C4-2B (cell line): ENCODE data around the gene SETDB1.
A peak's percentile ranks its signal among the peaks of the same experiment; 100 is the strongest.

Experiments
- H3K27ac ChIP-seq: fragments of 450-650 bp; 2 replicates; pipeline ENCODE4 v1.5.1; 2017
- ZFX ChIP-seq: fragments of 450-650 bp; IDR thresholded peaks from 2 replicates; pipeline ENCODE4 v1.6.1; 2017
- TF ChIP-seq, protein P1 (sequence below): fragments of 450-650 bp; conservative IDR thresholded peaks from 2 replicates; pipeline ENCODE4 v1.5.1; 2017; ENCODE audit warnings: mild to moderate bottlenecking

The SETDB1 gene

DNA sequence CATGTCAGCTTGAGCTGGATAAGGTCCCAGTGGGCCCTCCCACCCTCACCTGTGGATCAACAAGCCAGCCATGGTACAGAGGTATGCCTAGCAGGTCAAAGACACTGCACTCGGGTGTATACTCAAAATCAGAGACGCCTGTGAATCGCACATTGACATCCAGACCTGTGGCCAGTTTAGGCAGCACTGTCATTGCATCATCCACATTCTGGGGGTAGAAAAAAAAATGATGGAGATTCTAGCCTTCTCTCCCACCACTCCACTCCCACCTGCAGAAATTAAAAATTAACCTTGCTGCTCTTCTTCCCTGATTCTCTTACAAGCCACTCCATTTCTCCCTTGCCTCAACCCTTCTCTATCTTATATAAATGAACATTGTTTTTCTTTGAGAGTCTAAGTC is 74.2 kb downstream of the SETDB1 start:
- no peak for TF ChIP-seq ZFX
- TF ChIP-seq, protein P1, sequence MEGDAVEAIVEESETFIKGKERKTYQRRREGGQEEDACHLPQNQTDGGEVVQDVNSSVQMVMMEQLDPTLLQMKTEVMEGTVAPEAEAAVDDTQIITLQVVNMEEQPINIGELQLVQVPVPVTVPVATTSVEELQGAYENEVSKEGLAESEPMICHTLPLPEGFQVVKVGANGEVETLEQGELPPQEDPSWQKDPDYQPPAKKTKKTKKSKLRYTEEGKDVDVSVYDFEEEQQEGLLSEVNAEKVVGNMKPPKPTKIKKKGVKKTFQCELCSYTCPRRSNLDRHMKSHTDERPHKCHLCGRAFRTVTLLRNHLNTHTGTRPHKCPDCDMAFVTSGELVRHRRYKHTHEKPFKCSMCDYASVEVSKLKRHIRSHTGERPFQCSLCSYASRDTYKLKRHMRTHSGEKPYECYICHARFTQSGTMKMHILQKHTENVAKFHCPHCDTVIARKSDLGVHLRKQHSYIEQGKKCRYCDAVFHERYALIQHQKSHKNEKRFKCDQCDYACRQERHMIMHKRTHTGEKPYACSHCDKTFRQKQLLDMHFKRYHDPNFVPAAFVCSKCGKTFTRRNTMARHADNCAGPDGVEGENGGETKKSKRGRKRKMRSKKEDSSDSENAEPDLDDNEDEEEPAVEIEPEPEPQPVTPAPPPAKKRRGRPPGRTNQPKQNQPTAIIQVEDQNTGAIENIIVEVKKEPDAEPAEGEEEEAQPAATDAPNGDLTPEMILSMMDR = no peak
- H3K27ac ChIP-seq = no peak overlapping the region

DNA sequence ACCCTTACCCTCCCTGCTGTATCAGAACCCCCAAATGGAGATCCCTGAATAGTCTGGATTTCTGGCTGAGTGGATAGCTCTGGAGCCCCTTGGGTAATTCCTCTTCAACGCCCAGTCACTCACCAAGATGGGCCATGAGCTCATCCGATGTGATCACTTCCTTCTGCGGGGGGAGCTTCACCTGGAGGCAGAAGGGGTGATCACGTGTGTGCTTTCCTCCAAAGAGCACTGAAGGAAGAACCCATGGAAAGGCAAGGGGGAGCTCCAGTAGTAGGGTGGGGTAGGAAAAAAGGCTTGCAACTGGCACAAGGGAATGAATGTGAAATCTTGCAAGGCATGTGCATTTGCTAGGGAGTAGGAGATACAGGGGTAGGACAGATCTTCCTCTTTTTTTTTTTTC is 75.4 kb downstream of the SETDB1 start:
- TF ChIP-seq ZFX = no peak
- TF ChIP-seq, protein P1 = no peak
- no peak overlapping the region for H3K27ac ChIP-seq

DNA sequence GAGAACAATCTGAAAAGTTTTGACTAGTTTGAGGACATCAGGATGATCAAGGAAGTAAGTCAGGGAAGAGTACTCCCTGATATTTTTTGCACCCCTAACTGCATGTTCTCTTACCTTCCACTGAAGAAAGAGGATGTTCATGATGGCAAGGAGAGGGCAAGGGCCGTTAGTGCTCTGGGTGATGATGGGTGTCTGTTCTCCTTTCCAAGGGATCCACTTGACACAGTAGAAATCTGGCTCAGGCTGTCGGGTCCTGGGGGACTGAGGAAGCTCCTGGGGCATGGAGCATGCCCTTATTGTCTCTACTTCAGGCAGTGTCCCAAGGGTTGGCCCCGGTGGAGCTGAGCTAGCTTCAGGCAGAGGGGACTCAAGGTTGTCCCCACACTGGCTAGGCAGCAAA is 75.9 kb downstream of the SETDB1 start:
- TF ChIP-seq, protein P1 = no peak
- TF ChIP-seq ZFX = no peak
- no peak overlapping the region for H3K27ac ChIP-seq

DNA sequence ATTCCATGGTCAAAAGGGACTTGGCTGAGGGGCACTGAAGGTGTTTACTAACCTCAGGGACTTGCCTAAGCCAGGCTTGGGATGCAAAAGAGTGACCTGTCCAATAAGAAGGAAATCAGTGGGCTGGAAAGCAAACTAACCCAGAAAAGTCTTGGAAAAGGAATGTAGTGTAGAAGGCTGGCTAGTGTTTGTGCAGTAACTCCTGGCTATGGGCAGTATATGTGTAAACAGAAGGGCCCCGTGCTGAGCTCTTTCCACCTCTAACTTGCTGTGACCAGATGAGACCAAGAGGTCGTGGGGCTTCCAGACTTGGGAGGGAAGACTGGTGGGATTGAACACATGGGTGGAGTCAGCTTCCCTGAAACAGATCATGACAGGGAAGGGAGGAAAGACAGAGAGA is 76.4 kb downstream of the SETDB1 start:
- TF ChIP-seq, protein P1 = no peak
- TF ChIP-seq ZFX = no peak
- no peak overlapping the region for H3K27ac ChIP-seq

DNA sequence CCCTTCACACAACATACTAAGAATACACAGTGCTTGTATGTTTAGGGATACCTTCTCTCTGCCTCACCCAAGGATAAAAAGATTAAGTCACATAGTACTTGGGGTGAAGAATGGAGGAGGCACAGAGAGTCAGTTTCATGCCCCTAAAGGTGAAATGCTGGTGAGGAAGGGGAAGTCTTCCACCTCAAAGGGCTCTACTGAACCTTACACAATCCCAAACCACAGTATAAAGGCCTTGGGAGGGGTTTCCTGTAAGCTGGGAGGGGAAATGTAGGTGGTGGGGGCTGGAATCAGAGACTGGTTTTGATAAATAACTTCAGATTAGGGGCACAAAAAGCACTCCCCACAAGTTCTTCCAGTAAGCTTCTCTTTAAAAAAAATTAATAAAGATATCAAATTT is 77.0 kb downstream of the SETDB1 start:
- H3K27ac ChIP-seq = no peak overlapping the region
- TF ChIP-seq, protein P1 = no peak
- no peak for TF ChIP-seq ZFX

DNA sequence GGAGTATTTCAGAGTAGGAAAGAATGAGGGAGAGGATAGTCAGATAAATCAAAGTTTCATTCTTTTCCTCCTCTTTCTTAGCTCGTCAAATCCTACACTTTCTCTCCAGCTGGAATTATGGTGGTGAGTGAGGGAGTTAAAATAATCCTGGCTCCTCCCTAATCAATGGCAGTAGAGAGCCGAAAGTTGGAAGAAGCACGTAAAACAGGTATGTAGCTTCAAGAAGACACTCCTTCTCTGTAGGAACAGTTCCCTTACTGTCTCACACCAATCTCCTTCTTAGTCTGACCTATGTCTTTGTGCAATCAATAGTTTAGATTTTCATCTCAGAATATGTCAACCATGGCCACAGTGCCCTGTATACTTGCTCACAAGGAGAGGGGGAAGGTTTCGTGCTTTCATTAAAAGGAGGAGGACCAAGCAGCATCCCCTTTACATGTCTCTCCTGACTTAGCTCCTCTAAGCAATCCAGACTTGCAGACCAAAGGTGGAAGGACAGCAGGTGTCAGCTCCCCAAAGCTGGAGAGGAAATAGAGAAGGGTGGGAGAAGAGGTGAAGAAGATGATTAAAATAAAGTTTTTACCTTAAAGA is 79.7 kb downstream of the SETDB1 start:
- TF ChIP-seq, protein P1 = no peak
- TF ChIP-seq ZFX = no peak
- peak overlapping the region; percentile 49 for H3K27ac ChIP-seq

DNA sequence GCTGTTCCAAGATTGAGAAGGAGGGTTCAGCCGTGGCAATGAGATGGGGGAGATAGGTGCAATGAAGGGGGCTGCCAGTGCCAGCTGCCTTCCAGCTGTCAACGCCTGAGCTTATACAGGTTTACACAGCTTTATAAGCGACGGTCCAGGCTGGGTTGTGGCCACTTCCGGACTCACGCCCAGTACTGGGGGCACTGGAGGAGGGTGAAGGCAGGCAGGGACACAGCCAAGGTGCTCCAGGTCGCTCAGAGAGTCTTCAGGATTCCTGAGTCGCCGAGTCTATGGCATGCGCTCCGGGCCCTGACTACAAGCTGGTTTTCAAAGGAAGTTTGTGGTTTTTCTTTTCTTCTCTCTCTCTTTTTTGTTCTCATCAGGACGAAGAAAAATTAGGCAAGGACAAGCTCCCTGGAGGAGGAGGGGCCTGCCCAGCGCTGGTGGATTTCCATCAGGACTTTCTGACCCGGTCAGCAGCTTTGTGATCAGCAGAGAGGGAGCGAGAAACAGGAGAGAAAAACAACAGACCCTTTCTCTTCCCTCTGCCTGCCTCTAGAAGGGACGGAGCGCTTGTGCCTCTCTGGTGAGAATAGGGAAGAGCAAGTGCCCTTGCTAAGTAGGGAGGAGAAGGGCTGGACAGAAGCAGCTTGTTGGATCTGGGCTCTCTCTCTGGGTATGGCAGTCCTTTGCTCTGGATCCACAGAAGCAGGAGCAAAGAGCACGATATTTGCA is 80.3 kb downstream of the SETDB1 start, which contains the start of gene MINDY1:
TSS of gene MINDY1 (minus strand) at position 576 of the 726 bp plus-strand sequence. CDS start 4,285 bp downstream, outside the sequence.
- H3K27ac ChIP-seq = peak within 1 kb of the TSS; percentile 49
- no peak for TF ChIP-seq ZFX
- TF ChIP-seq, protein P1 = no peak; the same call in 1 of the 2 replicates
